ENCODE results near the gene SCFD2. TPM values are rescaled to one million over a fixed set of nuclear protein-coding genes. Genes with fewer than 3 reads are reported as not detected.
A peak's percentile ranks its signal among the peaks of the same experiment; 100 is the strongest.

The SCFD2 gene
- total and polyA plus RNA-seq, 10 of the 15 experiments (the other 5 are each of a cell fraction or from before 2014, with no cell fraction given) = 4.8 to 37.6 (median 24.9) TPM

- no peaks in the 10 kb centered on the region for H3K36me3 ChIP-seq (ENCODE audit: control insufficient read depth in 2 of 2, insufficient read depth in 2 of 2, low read length in 1 of 2)
- 34% methylated on average over 3 of the region's 3 CpGs for WGBS (ENCODE audit: insufficient coverage, insufficient replicate concordance, low lambda C conversion rate, missing lambda C conversion rate)
- H3K4me1 ChIP-seq (ENCODE audit: control insufficient read depth, insufficient read depth, low read length) = no peaks in the 10 kb centered on the region
- H4K20me1 ChIP-seq (ENCODE audit: control insufficient read depth, insufficient read depth) = no peaks in the 10 kb centered on the region
- intact Hi-C loops (cut with micrococcal nuclease; ENCODE audit: unreplicated experiment) = no loop called here
- no peaks in the 10 kb centered on the region for H3K27me3 ChIP-seq (replicated peaks in 1 of 2; ENCODE audit: control insufficient read depth in 2 of 2, insufficient read depth in 2 of 2, low read length in 1 of 2)
- no peak overlapping the region for H3K4me3 ChIP-seq
- no TSS peak for BruUV-seq (replicated peaks)
- TF ChIP-seq SPI1 (IDR thresholded peaks at IDR 0.05; ENCODE audit: borderline replicate concordance, insufficient read depth, low read depth, low read length) = peak; percentile 9; the same call in 1 of the 2 replicates
- TF ChIP-seq NR2C1 (IDR thresholded peaks at IDR 0.05) = no peak
- no peak overlapping the region for H3K4me2 ChIP-seq (ENCODE audit: control insufficient read depth, insufficient read depth)
- SMC1A ChIA-PET (ENCODE audit: uncharacterized antibody, unreplicated experiment) = interaction anchor here (1.1 kb wide), 1 partner anchor 17 kb away, joined by 3 read pairs; no protein-coding TSS in a partner anchor
- CTCF ChIA-PET = interaction anchor here (1.1 kb wide), 1 partner anchor 69 kb away, joined by 3 read pairs; no protein-coding TSS in a partner anchor
- H3K79me2 ChIP-seq (ENCODE audit: control insufficient read depth, insufficient read depth, low read length) = no peaks in the 10 kb centered on the region
- FAIRE-seq (no peak), ATAC-seq (peak; percentile 15; the same call in 1 of the 3 replicates), DNase-seq (ENCODE audit: low read depth, low spot score) (no peak)
- H3K27ac ChIP-seq (ENCODE audit: control insufficient read depth, insufficient read depth) = no peak overlapping the region
- no peaks in the 10 kb centered on the region for H3K9me3 ChIP-seq (replicated peaks; ENCODE audit: control insufficient read depth, insufficient read depth, low read length)
- POLR2A ChIA-PET = interaction anchor here (0.6 kb wide), 1 partner anchor 1295 kb away, joined by 4 read pairs; no protein-coding TSS in a partner anchor
- in situ Hi-C loops (cut with MboI) = no loop called here
- RAD21 ChIA-PET (ENCODE audit: unreplicated experiment) = no interaction called here
- no peak overlapping the region for H3K9ac ChIP-seq (ENCODE audit: control insufficient read depth, insufficient read depth, low read length)
- no peak overlapping the region for H2AFZ ChIP-seq (ENCODE audit: control insufficient read depth, low read depth, low read length)
Measured at GRCh38 chr4:52842792-52843191, 523.1 kb downstream of the SCFD2 start.

- no TSS peak for BruUV-seq (replicated peaks)
- in situ Hi-C loops (cut with MboI) (no loop called here), intact Hi-C loops (cut with micrococcal nuclease; ENCODE audit: unreplicated experiment) (no loop called here)
- H3K36me3 ChIP-seq (ENCODE audit: control insufficient read depth in 2 of 2, insufficient read depth in 2 of 2, low read length in 1 of 2) = no peaks in the 10 kb centered on the region
- H3K9me3 ChIP-seq (replicated peaks; ENCODE audit: control insufficient read depth, insufficient read depth, low read length) = no peaks in the 10 kb centered on the region
- SMC1A ChIA-PET (ENCODE audit: uncharacterized antibody, unreplicated experiment) = interaction anchor here (1.1 kb wide), 1 partner anchor 16 kb away, joined by 3 read pairs; no protein-coding TSS in a partner anchor
- H3K79me2 ChIP-seq (ENCODE audit: control insufficient read depth, insufficient read depth, low read length) = no peaks in the 10 kb centered on the region
- no peak overlapping the region for H3K4me3 ChIP-seq
- DNase-seq (ENCODE audit: low read depth, low spot score) (no peak), ATAC-seq (no peak), FAIRE-seq (no peak)
- POLR2A ChIA-PET = no interaction called here
- RAD21 ChIA-PET (ENCODE audit: unreplicated experiment) = no interaction called here
- no peak overlapping the region for H3K27ac ChIP-seq (ENCODE audit: control insufficient read depth, insufficient read depth)
- H3K4me1 ChIP-seq (ENCODE audit: control insufficient read depth, insufficient read depth, low read length) = no peaks in the 10 kb centered on the region
- H3K9ac ChIP-seq (ENCODE audit: control insufficient read depth, insufficient read depth, low read length) = no peak overlapping the region
- no peak overlapping the region for H2AFZ ChIP-seq (ENCODE audit: control insufficient read depth, low read depth, low read length)
- WGBS (ENCODE audit: insufficient coverage, insufficient replicate concordance, low lambda C conversion rate, missing lambda C conversion rate) = 69% methylated on average over 18 of the region's 18 CpGs
- H3K27me3 ChIP-seq (replicated peaks in 1 of 2; ENCODE audit: control insufficient read depth in 2 of 2, insufficient read depth in 2 of 2, low read length in 1 of 2) = no peaks in the 10 kb centered on the region
- no peak for TF ChIP-seq IKZF2 (IDR thresholded peaks at IDR 0.05)
- no peak for TF ChIP-seq NRF1 (conservative IDR thresholded peaks at IDR 0.05; ENCODE audit: low read depth, low read length)
- no peak for TF ChIP-seq SREBF2 (IDR thresholded peaks at IDR 0.05; ENCODE audit: low read length)
- no peak for TF ChIP-seq PBX3 (IDR thresholded peaks at IDR 0.05; ENCODE audit: insufficient replicate concordance, low read depth, low read length)
- no peak for TF ChIP-seq RELB (IDR thresholded peaks at IDR 0.05; ENCODE audit: low read depth)
- H4K20me1 ChIP-seq (ENCODE audit: control insufficient read depth, insufficient read depth) = no peaks in the 10 kb centered on the region
- no peak overlapping the region for H3K4me2 ChIP-seq (ENCODE audit: control insufficient read depth, insufficient read depth)
- CTCF ChIA-PET = interaction anchor here (1.1 kb wide), 1 partner anchor 70 kb away, joined by 3 read pairs; no protein-coding TSS in a partner anchor
Measured at GRCh38 chr4:52841682-52842456, 524.0 kb downstream of the SCFD2 start.
